ENCODE data around the gene ERN1. TPM values are rescaled to one million over a fixed set of nuclear protein-coding genes. Genes with fewer than 3 reads are reported as not detected.

ERN1 gene
- total RNA-seq, 1 donor from 2014 or later: 14.9 TPM

GRCh38 chr17:64145751-64146417 lies 15.9 kb upstream of the ERN1 start:
- H3K27me3 Mint-ChIP-seq (ENCODE audit: low read depth): no peaks in the 10 kb centered on the region

GRCh38 chr17:64145375-64145750 lies 15.4 kb upstream of the ERN1 start:
- no peak for DNase-seq (ENCODE audit: low spot score)
- H3K27me3 Mint-ChIP-seq (ENCODE audit: low read depth): no peaks in the 10 kb centered on the region
- peaks cover 9% of the 10 kb centered on the region for H3K36me3 Mint-ChIP-seq (ENCODE audit: low read depth)
- TF ChIP-seq CTCF (IDR thresholded peaks at IDR 0.05): no peak
- H3K4me1 Mint-ChIP-seq (ENCODE audit: low read depth): peaks cover 25% of the 10 kb centered on the region
- H3K4me3 Mint-ChIP-seq (ENCODE audit: unreplicated experiment): no peak overlapping the region
- H3K9me3 Mint-ChIP-seq (ENCODE audit: low read depth): no peaks in the 10 kb centered on the region
- H3K27ac Mint-ChIP-seq (ENCODE audit: unreplicated experiment): no peak overlapping the region

More at GRCh38 chr17:64145751-64146417, 15.9 kb upstream of the ERN1 start:
- Mint-ChIP-seq H3K27ac (ENCODE audit: unreplicated experiment) (no peak overlapping the region), H3K4me1 (ENCODE audit: low read depth) (peaks cover 25% of the 10 kb centered on the region), H3K9me3 (ENCODE audit: low read depth) (no peaks in the 10 kb centered on the region), H3K36me3 (ENCODE audit: low read depth) (peaks cover 9% of the 10 kb centered on the region), H3K4me3 (ENCODE audit: unreplicated experiment) (no peak overlapping the region)
- peak; percentile 97 for DNase-seq (ENCODE audit: low spot score)
- peak; percentile 2 for TF ChIP-seq CTCF (IDR thresholded peaks at IDR 0.05)

- Mint-ChIP-seq H3K9me3 (ENCODE audit: low read depth) (no peaks in the 10 kb centered on the region), H3K36me3 (ENCODE audit: low read depth) (peaks cover 2% of the 10 kb centered on the region), H3K4me1 (ENCODE audit: low read depth) (no peaks in the 10 kb centered on the region), H3K4me3 (ENCODE audit: unreplicated experiment) (no peak overlapping the region), H3K27me3 (ENCODE audit: low read depth) (no peaks in the 10 kb centered on the region), H3K27ac (ENCODE audit: unreplicated experiment) (no peak overlapping the region)
- no peak for TF ChIP-seq CTCF (IDR thresholded peaks at IDR 0.05)
- DNase-seq (ENCODE audit: low spot score): no peak
Observed at GRCh38 chr17:64139542-64139941, 9.6 kb upstream of the ERN1 start.

GRCh38 chr17:64138441-64138840 lies 8.5 kb upstream of the ERN1 start:
- H3K27ac Mint-ChIP-seq (ENCODE audit: unreplicated experiment): no peak overlapping the region
- DNase-seq (ENCODE audit: low spot score): no peak
- no peak overlapping the region for H3K4me3 Mint-ChIP-seq (ENCODE audit: unreplicated experiment)
- no peaks in the 10 kb centered on the region for H3K27me3 Mint-ChIP-seq (ENCODE audit: low read depth)
- H3K4me1 Mint-ChIP-seq (ENCODE audit: low read depth): no peaks in the 10 kb centered on the region
- no peaks in the 10 kb centered on the region for H3K9me3 Mint-ChIP-seq (ENCODE audit: low read depth)
- TF ChIP-seq CTCF (IDR thresholded peaks at IDR 0.05): no peak
- H3K36me3 Mint-ChIP-seq (ENCODE audit: low read depth): peaks cover 2% of the 10 kb centered on the region

GRCh38 chr17:64135000-64135399 lies 5.1 kb upstream of the ERN1 start:
- Mint-ChIP-seq H3K4me1 (ENCODE audit: low read depth) (peaks cover 6% of the 10 kb centered on the region), H3K27ac (ENCODE audit: unreplicated experiment) (no peak overlapping the region), H3K4me3 (ENCODE audit: unreplicated experiment) (no peak overlapping the region), H3K9me3 (ENCODE audit: low read depth) (no peaks in the 10 kb centered on the region), H3K27me3 (ENCODE audit: low read depth) (no peaks in the 10 kb centered on the region), H3K36me3 (ENCODE audit: low read depth) (peaks cover 2% of the 10 kb centered on the region)
- no peak for DNase-seq (ENCODE audit: low spot score)
- no peak for TF ChIP-seq CTCF (IDR thresholded peaks at IDR 0.05)
